Measurements from ENCODE around the gene DEGS2. TPM values are rescaled to one million over a fixed set of nuclear protein-coding genes. Genes with fewer than 3 reads are reported as not detected.
"Not testable (repeated sequence)": the region's sequence is repeated elsewhere in the genome, so short reads cannot be mapped to it uniquely, and the experiment has no call there.

The DEGS2 gene
- total RNA-seq (2022) (0.07 and 0.39 TPM in 2 replicates), Bru-seq, nascent RNA (percentile 28 among the genes with signal in this experiment), BruChase-seq, experiment 1, labeled RNA remaining after a 6-hour chase (percentile 44 among the genes with signal in this experiment), BruChase-seq, experiment 2, labeled RNA remaining after a 2-hour chase (percentile 35 among the genes with signal in this experiment)
- long read RNA-seq = 0 reads

DNA sequence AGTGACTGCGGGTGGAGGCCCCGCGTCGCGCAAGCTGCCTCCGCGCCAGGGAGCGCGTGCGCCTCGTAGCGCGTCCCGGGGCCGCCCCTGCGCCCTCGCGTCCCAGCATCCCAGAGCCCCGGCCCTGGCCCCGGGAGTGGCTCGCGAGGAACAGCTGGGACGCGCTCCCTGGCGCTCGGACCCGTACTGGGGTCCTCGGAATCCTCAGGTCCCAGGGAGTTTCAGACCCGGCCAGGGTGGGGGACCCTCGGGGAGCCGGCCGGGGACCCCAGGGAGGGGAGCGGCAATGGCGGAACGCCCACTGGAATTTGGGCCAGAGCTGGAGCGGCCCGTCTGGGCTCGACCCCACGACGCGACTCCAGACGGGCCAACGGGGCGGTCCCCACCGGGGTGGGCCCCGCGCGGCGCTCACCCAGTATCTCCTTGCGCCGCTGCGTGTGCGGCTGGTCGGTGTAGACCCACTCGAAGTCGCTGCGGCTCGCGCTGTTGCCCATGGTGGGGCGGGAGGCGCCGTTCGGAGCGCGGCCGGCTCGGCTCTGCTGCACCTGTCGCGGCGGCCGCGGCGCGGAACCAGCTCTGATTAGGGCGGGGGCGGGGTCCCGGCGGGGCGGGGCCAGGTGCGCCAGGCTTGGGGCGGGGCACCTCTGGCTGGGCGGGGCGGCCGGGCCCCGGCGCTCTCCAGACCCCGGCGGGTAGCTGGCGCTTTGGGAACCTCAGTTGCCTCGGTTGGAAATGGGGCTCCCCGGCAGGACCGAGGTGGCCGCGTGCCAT is at the start of gene DEGS2:
Gene DEGS2 (minus strand): TSS at position 552 of the 771 bp plus-strand sequence. CDS start 58 bp downstream, at position 494.
- H3K4me1 Mint-ChIP-seq (ENCODE audit: insufficient read depth, unreplicated experiment) = no peaks in the 10 kb centered on the region
- ChIA-PET POLR2A (interaction anchor here (0.6 kb wide), 1 partner anchor 1121 kb away, joined by 3 read pairs; no protein-coding TSS in a partner anchor), CTCF (no interaction called here)
- no peak for DNase-seq (ENCODE audit: unreplicated experiment)
- no TSS peak for BruUV-seq (replicated peaks)
- no peaks in the 10 kb centered on the region for H3K27me3 Mint-ChIP-seq (ENCODE audit: insufficient read depth, unreplicated experiment)
- H3K36me3 Mint-ChIP-seq (ENCODE audit: insufficient read depth, unreplicated experiment) = peaks cover 6% of the 10 kb centered on the region
- TF ChIP-seq, protein P1, sequence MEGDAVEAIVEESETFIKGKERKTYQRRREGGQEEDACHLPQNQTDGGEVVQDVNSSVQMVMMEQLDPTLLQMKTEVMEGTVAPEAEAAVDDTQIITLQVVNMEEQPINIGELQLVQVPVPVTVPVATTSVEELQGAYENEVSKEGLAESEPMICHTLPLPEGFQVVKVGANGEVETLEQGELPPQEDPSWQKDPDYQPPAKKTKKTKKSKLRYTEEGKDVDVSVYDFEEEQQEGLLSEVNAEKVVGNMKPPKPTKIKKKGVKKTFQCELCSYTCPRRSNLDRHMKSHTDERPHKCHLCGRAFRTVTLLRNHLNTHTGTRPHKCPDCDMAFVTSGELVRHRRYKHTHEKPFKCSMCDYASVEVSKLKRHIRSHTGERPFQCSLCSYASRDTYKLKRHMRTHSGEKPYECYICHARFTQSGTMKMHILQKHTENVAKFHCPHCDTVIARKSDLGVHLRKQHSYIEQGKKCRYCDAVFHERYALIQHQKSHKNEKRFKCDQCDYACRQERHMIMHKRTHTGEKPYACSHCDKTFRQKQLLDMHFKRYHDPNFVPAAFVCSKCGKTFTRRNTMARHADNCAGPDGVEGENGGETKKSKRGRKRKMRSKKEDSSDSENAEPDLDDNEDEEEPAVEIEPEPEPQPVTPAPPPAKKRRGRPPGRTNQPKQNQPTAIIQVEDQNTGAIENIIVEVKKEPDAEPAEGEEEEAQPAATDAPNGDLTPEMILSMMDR (IDR thresholded peaks at IDR 0.05; ENCODE audit: unreplicated experiment) = no peak
- peaks cover 7% of the 10 kb centered on the region for H3K9me3 Mint-ChIP-seq (ENCODE audit: unreplicated experiment)
- intact Hi-C loops (cut with micrococcal nuclease) = no loop called here
- no peak within 1 kb of the TSS for H3K27ac Mint-ChIP-seq (ENCODE audit: low read depth, unreplicated experiment)
- no peak within 1 kb of the TSS for H3K4me3 Mint-ChIP-seq (ENCODE audit: unreplicated experiment)

DNA sequence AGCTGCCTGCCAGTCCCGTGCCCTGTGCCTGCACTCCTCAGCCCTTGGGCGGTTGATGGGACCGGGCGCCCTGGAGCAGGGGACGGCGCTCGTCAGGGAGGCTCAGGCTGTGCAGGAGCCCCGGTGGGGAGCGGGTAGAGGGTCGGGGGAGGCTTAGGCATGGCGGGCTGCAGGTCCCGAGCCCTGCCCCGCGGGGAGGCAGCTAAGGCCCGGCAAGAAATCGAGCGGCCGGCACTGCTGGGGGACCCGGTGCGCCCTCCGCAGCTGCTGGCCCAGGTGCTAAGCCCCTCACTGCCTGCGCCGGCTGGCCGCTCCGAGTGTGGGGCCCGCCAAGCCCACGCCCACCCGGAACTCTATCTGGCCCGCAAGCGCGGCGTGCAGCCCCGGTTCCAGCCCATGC is 48.7 kb upstream of the DEGS2 start:
- intact Hi-C loops (cut with micrococcal nuclease); H3K4me3 Mint-ChIP-seq (ENCODE audit: unreplicated experiment); H3K36me3 Mint-ChIP-seq (ENCODE audit: insufficient read depth, unreplicated experiment); H3K27me3 Mint-ChIP-seq (ENCODE audit: insufficient read depth, unreplicated experiment); H3K9me3 Mint-ChIP-seq (ENCODE audit: unreplicated experiment); BruUV-seq (replicated peaks); DNase-seq (ENCODE audit: unreplicated experiment); H3K27ac Mint-ChIP-seq (ENCODE audit: low read depth, unreplicated experiment); H3K4me1 Mint-ChIP-seq (ENCODE audit: insufficient read depth, unreplicated experiment): not testable (repeated sequence)
- CTCF ChIA-PET = interaction anchor here (0.6 kb wide), 1 partner anchor 153 kb away, joined by 3 read pairs; no protein-coding TSS in a partner anchor
- POLR2A ChIA-PET = interaction anchor here (0.6 kb wide), 1 partner anchor 102 kb away, joined by 4 read pairs; no protein-coding TSS in a partner anchor

- H3K36me3 Mint-ChIP-seq (ENCODE audit: insufficient read depth, unreplicated experiment); H3K4me3 Mint-ChIP-seq (ENCODE audit: unreplicated experiment); DNase-seq (ENCODE audit: unreplicated experiment); H3K4me1 Mint-ChIP-seq (ENCODE audit: insufficient read depth, unreplicated experiment); BruUV-seq (replicated peaks); intact Hi-C loops (cut with micrococcal nuclease); H3K9me3 Mint-ChIP-seq (ENCODE audit: unreplicated experiment); POLR2A ChIA-PET; H3K27me3 Mint-ChIP-seq (ENCODE audit: insufficient read depth, unreplicated experiment); H3K27ac Mint-ChIP-seq (ENCODE audit: low read depth, unreplicated experiment): not testable (repeated sequence)
- CTCF ChIA-PET = interaction anchor here (0.6 to 1.2 kb wide), 2 partner anchors 15 to 154 kb away, joined by 3 read pairs; no protein-coding TSS in a partner anchor
These were observed 48.1 kb upstream of the DEGS2 start for GRCh38 chr14:100207588-100207987.

DNA sequence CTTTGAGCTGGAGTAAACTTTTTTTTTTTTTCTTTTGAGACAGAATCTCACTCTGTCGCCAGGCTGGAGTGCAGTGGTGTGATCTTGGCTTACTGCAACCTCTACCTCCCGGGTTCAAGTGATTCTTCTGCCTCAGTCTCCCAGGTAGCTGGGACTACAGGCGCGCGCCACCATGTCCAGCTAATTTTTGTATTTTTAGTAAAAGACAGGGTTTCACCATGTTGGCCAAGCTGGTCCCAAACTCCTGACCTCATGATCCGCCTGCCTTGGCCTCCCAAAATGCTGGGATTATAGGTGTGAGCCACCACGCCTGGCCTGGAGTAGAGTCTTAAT is 45.4 kb upstream of the DEGS2 start:
- POLR2A ChIA-PET = interaction anchor here (0.6 to 3.7 kb wide), 13 partner anchors 10 to 629 kb away, joined by 3 to 46 read pairs (median 5); no protein-coding TSS in a partner anchor
- BruUV-seq (replicated peaks) = not testable (repeated sequence)
- peak overlapping the region; percentile 70 for H3K27ac Mint-ChIP-seq (ENCODE audit: low read depth, unreplicated experiment)

DNA sequence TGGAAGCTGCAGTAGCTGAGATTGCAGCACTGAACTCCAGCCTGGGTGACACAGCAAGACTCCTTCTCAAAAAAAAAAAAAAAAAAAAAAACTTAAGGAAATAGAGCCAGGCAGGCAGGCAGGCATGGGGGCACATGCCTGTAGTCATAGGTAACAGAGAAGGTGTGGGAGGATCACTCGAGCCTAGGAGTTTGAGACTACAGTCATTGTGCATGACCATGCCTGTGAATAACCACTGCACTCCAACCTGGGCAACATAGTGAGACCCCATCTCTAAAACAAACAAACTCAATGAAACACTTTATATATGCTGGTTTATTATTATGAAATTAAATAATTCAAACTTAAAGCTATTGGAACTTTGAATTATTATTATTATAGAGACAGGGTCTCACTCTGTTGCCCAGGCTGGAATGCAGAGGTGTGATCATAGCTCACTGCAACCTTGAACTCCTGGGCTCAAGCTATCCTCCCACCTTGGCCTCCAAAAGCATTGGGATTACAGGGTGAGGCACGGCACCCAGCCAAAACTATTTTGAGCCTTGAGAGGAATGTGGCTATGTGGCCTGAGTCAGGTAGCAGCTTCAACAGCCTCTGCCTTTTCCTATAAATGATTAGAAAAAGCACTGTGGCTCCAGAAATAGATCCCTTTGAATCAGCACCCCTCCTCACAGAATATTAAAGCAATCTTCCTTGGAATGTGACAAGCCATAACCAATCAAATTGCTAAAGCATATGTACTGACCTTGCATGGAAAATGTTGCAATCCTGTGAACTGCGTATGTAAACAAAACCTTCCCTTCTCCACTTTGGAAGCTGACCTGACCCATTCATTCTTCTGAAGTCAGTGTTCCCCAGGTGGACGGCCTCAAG is 44.8 kb upstream of the DEGS2 start:
- Mint-ChIP-seq H3K4me1 (ENCODE audit: insufficient read depth, unreplicated experiment) (no peaks in the 10 kb centered on the region), H3K27ac (ENCODE audit: low read depth, unreplicated experiment) (peak overlapping the region; percentile 70), H3K9me3 (ENCODE audit: unreplicated experiment) (no peaks in the 10 kb centered on the region), H3K27me3 (ENCODE audit: insufficient read depth, unreplicated experiment) (no peaks in the 10 kb centered on the region), H3K36me3 (ENCODE audit: insufficient read depth, unreplicated experiment) (no peaks in the 10 kb centered on the region), H3K4me3 (ENCODE audit: unreplicated experiment) (no peak overlapping the region)
- no TSS peak for BruUV-seq (replicated peaks)
- ChIA-PET POLR2A (interaction anchor here (0.6 to 3.7 kb wide), 14 partner anchors 10 to 1527 kb away, joined by 3 to 46 read pairs (median 4); no protein-coding TSS in a partner anchor), CTCF (interaction anchor here (0.6 to 4.7 kb wide), 11 partner anchors 11 to 692 kb away, joined by 3 to 33 read pairs (median 4); no protein-coding TSS in a partner anchor)
- intact Hi-C loops (cut with micrococcal nuclease) = no loop called here
- TF ChIP-seq, protein P1 (IDR thresholded peaks at IDR 0.05; ENCODE audit: unreplicated experiment) = no peak
- DNase-seq (ENCODE audit: unreplicated experiment) = peak; percentile 87

More for the DNA sequence above, 45.4 kb upstream of the DEGS2 start:
- H3K9me3 Mint-ChIP-seq (ENCODE audit: unreplicated experiment); H3K27me3 Mint-ChIP-seq (ENCODE audit: insufficient read depth, unreplicated experiment); H3K4me3 Mint-ChIP-seq (ENCODE audit: unreplicated experiment); H3K36me3 Mint-ChIP-seq (ENCODE audit: insufficient read depth, unreplicated experiment); H3K4me1 Mint-ChIP-seq (ENCODE audit: insufficient read depth, unreplicated experiment); intact Hi-C loops (cut with micrococcal nuclease); DNase-seq (ENCODE audit: unreplicated experiment): not testable (repeated sequence)
- CTCF ChIA-PET = interaction anchor here (0.6 to 4.7 kb wide), 6 partner anchors 12 to 224 kb away, joined by 3 to 33 read pairs (median 4); no protein-coding TSS in a partner anchor

Data from MCF 10A (cell line).